ENCODE results near the gene RAP2B.
"Not testable (repeated sequence)": the region's sequence is repeated elsewhere in the genome, so short reads cannot be mapped to it uniquely, and the experiment has no call there.

The RAP2B gene
- total RNA-seq: 89.3 reads per million, percentile 80 among the genes with 10 or more reads in this experiment

GRCh38 chr3:153161714-153162512 lies at the start of gene RAP2B:
Gene RAP2B, plus strand, starts transcription at chr3:153162226. Its CDS starts 468 bp downstream, at chr3:153162694.
- DNase-seq: peak; percentile 89

DNA sequence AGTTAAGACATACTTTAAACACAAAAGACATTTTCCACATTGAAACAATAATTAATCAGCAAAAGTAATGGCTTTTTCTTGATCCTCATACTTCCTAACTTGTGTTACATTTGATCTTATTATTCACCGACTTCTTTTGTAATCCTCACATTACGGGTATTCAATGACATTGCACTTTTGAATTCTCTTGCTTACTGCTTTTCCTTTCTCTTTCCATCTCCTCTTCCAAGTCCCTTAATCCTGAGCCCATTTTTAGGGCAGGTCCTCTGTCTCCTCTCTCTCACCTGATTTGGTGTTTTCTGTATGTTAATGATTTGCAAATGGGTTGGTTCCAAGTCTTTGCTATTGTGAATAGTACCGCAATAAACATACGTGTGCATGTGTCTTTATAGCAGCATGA lies 48.5 kb upstream of the RAP2B start:
- no peak for DNase-seq

GRCh38 chr3:153114270-153114669 lies 47.8 kb upstream of the RAP2B start:
- DNase-seq: not testable (repeated sequence)

GRCh38 chr3:153115326-153115725 lies 46.7 kb upstream of the RAP2B start:
- no peak for DNase-seq

DNA sequence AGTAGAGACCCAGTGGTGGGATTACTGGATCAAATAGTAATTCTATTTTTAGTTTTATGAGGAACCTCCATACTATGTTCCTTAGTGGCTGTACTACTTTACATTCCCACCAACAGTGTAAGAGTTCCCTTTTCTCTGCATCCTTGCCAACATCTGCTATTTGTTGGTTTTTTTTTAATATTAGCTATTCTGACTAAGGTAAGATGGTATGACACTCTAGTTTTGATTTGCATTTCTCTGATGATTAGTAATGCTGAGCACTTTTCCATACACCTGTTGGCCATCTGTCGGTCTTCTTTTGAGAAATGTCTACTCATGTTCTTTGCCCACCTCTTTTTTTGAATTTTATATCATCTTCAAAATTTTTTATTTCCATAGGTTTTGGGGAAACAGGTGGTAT lies 34.2 kb upstream of the RAP2B start:
- no peak for DNase-seq

GRCh38 chr3:153129426-153129825 lies 32.6 kb upstream of the RAP2B start:
- DNase-seq: no peak

- no peak for DNase-seq
Observed at GRCh38 chr3:153129866-153130265, 32.2 kb upstream of the RAP2B start.

- no peak for DNase-seq
Observed at GRCh38 chr3:153130312-153130977, 31.6 kb upstream of the RAP2B start.

DNA sequence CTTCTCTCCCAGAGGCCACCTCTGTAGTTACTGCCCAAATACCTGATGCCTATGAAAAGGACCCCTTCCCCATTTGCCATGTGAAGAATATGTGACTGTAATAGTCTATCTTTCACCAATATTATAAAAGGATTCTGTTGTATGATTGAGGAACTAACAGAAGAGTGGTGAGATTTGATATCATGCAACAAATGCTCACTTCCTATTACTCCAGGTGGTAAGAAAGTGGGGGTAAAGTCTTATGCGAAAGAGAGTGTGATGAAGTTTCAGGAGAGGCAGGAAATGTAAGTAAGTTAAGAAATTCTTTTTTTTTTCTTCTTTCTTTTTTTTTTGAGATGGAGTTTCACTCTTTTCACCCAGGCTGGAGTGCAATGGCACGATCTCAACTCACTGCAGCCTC lies 24.4 kb upstream of the RAP2B start:
- DNase-seq: no peak

- no peak for DNase-seq
Observed at GRCh38 chr3:153138276-153139210, 23.5 kb upstream of the RAP2B start.

- DNase-seq: no peak
Observed at GRCh38 chr3:153142961-153143360, 19.1 kb upstream of the RAP2B start.

GRCh38 chr3:153144071-153144470 lies 18.0 kb upstream of the RAP2B start:
- no peak for DNase-seq

GRCh38 chr3:153144779-153145178 lies 17.2 kb upstream of the RAP2B start:
- no peak for DNase-seq

- DNase-seq: no peak
Observed at GRCh38 chr3:153145454-153145853, 16.6 kb upstream of the RAP2B start.

DNA sequence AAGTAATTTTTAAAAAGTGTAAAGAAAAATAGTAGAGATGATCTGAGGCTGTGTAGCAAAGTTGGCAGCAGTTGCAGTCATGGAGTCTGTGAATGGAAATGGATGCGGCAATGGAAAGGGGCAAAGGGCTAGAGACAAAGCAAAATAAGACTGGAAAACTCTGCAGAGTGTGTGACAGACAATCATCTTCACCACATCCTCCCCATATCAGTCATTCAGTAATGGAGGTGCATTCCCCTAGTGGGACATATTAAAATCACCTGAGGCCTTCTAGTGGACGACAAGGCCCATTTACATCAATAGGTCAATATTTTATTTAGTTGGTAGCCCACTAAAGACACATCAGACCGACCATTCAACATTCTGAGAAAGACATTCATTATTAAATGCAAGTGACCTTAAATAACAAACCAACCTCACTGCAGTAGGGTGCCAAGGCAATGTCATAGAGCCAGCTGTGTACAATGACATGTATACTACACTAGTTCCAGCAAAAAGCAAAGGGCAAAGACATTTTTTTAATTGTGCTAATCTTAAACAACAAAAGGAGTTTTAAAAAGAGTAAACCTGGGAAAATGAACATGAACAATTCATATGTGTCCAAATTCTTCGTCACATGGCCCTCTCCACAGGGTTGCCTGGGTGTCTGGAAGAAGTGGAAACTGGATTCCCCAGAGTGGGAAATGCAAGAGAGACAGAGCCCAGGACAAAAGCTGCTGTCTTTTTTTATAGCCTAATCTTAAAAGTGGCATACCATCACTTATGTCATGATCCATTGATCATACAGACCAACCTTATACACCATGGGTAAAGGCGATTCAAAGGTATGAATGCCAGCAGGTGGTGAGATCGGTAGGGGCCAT lies 15.6 kb upstream of the RAP2B start:
- DNase-seq: no peak

DNA sequence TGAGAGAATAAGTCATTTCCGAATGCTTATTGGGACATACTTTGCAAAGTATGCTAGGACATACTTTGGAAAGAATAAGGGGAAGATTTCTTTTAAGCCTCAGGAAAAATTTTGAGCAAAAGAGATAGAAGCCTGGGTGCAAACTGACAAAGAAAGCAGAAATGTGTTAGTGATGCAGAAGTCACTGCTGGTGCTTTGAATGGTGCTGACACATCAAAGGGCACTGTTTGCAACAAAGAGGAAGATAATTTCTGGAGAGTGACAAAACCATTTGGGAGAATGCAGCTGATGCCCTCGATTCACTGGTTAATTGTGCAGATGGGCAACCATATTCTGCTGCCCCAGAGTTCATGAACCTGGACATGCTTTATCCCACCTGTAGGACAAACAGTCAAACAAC lies 11.0 kb upstream of the RAP2B start:
- DNase-seq: no peak

DNA sequence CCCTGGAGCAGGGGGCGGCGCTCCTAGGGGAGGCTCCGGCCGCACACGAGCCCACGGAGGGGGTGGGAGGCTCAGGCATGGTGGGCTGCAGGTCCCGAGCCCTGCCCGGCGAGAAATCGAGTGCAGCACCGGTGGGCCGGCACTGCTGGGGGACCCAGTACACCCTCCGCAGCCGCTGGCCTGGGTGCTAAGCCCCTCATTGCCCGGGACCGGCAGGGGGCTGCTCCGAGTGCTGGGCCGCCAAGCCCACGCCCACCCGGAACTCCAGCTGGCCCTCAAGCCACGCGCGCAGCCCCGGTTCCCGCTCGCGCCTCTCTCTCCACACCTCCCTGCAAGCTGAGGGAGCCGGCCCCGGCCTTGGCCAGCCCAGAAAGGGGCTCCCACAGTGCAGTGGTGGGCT lies 6.2 kb upstream of the RAP2B start:
- not testable (repeated sequence) for DNase-seq

- no peak for DNase-seq
Observed at GRCh38 chr3:153158189-153158588, 3.8 kb upstream of the RAP2B start.

- DNase-seq: no peak
Observed at GRCh38 chr3:153158961-153159735, 2.9 kb upstream of the RAP2B start.

- DNase-seq: no peak
Observed at GRCh38 chr3:153159771-153160397, 2.1 kb upstream of the RAP2B start.

All from effector CD4-positive, alpha-beta T cell (primary cell).